GM11168 (cell line): ENCODE measurements around the gene VN1R2.
"Not testable (repeated sequence)": the region's sequence is repeated elsewhere in the genome, so short reads cannot be mapped to it uniquely, and the experiment has no call there.

ENCODE experiments used
- in situ Hi-C: fragments of 300-500 bp; cut with MboI; formaldehyde crosslinking; loops from one replicate; pipeline ENCODE4 v1.12.0; 2022; ENCODE audit warnings: low sequenced_read_pairs; ENCODE audit not compliant: unreplicated experiment

VN1R2 gene, protein sequence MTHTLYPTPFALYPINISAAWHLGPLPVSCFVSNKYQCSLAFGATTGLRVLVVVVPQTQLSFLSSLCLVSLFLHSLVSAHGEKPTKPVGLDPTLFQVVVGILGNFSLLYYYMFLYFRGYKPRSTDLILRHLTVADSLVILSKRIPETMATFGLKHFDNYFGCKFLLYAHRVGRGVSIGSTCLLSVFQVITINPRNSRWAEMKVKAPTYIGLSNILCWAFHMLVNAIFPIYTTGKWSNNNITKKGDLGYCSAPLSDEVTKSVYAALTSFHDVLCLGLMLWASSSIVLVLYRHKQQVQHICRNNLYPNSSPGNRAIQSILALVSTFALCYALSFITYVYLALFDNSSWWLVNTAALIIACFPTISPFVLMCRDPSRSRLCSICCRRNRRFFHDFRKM

DNA sequence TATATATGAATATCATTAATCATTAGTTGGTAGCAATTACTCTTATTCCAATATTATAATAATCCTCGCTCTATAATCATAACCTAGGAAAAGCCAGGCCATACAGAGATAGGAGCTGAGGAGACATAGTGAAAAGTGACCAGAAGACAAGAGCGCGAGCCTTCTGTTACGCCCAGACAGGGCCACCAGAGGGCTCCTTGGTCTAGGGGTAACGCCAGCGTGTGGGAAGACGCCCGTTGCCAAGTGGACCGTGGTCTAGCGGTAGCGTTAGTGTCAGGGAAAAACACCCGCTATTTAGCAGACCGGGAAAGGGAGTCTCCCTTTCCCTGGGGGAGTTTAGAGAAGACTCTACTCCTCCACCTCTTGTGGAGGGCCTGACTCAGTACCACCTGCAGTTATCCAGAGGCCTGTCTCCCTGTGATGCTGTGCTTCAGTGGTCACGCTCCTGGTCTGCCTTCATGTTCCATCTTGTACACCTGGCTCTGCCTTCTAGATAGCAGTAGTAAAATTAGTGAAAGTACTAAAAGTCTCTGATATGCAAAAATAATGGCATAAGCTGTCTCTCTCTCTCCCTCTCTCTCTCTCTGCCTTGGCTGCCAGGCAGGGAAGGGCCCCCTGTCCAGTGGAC is at the start of gene VN1R2:
VN1R2 (plus strand) TSS at position 578 of the 628 bp plus-strand sequence. CDS start 84 bp downstream, outside the sequence.
- in situ Hi-C loops = not testable (repeated sequence)

GRCh38 chr19:53211554-53211953 is 46.5 kb upstream of the VN1R2 start:
- in situ Hi-C loops = not testable (repeated sequence)

DNA sequence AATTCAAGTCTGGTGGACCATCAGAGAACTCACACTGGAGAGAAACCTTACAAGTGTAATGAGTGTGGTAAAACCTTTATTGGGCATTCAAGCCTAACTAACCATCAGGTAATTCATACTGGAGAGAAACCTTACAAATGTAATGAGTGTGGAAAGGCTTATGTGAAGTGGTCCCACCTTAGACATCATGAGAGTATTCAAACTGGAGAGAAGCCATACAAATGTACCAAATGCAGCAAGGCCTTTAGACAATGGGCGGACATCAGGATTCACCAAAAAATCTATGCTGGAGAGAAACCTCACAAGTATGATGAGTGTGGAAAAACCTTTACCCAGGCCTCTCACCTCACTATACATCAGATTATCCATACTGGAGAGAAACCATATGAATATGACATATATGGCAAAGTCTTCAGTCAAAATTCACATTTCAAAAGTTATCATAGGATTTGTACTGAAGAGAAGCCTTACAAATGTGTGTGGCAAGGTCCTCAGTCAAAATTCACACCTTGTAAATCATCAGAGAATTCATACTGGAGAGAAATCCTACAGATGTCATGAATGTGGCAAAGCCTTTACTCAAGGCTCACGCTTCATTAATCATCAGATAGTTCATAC is 45.3 kb upstream of the VN1R2 start:
- in situ Hi-C loops = no loop called here

- in situ Hi-C loops = not testable (repeated sequence)
Observed at GRCh38 chr19:53222716-53223115, 35.4 kb upstream of the VN1R2 start.

GRCh38 chr19:53224606-53225005 is 33.5 kb upstream of the VN1R2 start:
- in situ Hi-C loops = no loop called here

DNA sequence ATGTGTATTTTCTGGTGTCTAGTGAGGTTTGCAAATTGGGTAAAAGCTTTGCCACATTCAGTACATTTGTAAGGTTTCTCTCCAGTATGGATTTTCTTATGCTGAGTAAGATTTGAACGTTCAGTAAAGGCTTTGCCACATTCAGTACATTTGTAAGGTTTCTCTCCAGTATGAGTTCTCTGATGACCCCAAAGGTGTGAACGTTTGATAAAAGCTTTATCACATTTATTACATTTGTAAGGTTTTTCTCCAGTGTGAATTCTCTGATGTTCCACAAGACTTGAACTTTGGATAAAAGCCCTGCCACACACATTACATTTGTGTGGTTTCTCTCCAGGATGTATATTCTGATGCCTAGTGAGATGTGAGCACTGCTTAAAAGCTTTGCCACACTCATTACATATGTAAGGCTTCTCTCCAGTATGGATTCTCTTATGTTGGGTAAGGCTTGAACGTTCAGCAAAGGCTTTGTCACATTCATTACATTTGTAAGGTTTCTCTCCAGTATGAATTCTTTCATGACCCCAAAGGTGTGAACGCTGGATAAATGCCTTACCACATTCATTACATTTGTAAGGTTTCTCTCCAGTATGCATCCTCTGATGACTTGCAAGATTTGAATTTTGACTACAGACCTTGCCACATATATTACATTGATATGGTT is 20.8 kb upstream of the VN1R2 start:
- in situ Hi-C loops = no loop called here

DNA sequence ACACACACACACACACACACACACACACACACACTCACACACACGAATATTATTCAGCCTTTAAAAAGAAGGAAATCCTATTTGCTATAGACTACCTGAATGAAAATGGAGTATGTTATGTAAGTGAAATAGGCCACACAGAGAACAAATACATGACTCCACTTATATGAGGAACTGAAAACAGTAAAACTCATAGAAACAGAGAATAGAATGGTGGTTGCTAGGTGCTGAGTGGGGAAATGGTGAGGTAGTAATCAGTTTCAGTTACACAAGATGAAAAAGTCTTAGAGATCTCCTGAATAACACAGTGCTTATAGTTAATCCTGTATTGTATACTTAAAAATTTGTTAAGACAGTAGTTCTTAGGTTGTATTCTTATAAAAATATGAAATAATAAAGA is 11.6 kb upstream of the VN1R2 start:
- in situ Hi-C loops = no loop called here

DNA sequence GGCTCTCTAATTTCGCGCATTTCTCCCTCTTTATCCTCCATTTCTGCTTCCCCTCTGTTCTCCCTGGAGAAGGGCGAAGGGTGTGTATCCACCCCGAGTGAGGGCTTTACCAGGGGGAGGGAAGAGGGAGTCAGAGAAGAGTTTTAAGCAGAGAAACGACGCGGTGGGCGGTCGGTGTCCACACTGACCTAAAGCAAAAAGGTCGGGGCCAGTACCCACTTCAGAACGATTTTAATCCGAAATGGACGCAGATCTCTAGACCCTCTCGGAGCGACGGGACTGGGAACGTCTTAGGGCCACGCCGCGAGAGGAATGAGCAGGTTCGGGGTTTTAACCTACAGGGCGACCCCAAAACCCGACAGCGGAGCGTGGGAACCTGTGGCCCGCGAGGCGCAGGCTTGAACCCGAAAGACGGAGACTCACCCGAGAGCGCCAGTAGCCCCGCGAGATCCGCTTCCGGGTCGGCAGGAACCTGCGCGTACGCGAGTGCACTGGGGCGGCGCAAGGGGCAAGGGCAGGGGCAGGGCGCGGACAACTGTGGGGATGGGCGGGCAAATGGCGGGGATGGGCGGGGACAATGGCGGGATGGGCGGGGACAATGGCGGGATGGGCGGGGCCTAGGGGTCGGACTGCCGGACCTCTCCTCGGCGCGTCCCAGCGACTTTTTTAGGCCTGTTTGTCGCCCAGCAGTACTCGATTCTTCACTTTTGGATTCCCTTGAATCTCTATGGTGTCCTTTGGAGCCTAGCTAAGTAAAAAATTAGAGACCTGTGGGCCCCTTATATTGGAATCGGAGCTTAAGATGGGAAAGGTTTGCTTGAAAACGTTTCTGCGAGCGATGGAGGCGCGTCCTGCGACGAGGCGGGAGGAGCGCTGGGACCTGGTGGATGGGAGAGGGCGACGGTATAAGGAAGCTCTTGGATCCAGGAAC is 3.4 kb upstream of the VN1R2 start, which contains the start of gene ZNF677:
ZNF677 (minus strand) TSS at position 463 of the 931 bp plus-strand sequence. CDS start 3,323 bp downstream, outside the sequence.
- in situ Hi-C loops = no loop called here

DNA sequence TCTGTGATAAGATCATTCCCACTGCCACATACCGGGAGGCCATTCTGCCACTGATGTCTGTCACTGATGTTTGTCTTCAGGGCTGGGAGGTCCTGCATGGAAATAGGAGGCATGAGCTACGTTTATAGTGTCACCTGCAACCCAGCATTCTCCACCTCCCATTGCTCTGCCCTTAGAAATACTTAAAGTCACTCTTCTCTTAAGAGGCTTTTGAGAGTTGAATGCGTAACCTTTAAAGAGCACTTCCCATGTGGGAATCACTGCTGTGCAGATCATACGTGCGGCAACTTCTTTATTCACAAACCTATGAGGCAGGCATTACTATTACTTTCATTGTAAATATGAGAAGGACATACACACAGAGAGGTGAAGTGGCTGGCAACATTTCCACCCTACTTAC is 9.5 kb downstream of the VN1R2 start, which contains the start of gene VN1R4:
VN1R4 (minus strand) TSS at position 101 of the 400 bp plus-strand sequence; CDS start at position 43, 58 bp downstream.
- in situ Hi-C loops = not testable (repeated sequence)

GRCh38 chr19:53269861-53270260 is 11.8 kb downstream of the VN1R2 start:
- in situ Hi-C loops = not testable (repeated sequence)

DNA sequence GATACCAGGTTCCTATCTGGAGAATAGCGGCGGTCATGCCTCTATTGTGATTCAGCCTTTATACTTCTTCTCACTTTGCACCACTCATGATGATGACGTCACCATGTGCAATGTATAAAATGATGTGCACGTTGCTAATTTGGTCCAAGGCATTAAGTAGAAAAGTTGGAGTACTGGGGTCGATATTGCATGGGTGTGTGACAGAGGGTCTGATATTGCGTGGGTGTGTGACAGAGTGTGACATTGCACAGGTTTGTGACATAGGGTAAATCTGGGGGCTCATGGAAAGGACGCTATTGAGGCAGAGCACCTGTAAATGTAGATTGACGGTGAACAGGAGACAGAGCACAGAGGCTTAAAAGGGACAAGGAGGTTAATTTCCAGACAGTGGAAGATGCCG is 14.0 kb downstream of the VN1R2 start:
- in situ Hi-C loops = no loop called here

DNA sequence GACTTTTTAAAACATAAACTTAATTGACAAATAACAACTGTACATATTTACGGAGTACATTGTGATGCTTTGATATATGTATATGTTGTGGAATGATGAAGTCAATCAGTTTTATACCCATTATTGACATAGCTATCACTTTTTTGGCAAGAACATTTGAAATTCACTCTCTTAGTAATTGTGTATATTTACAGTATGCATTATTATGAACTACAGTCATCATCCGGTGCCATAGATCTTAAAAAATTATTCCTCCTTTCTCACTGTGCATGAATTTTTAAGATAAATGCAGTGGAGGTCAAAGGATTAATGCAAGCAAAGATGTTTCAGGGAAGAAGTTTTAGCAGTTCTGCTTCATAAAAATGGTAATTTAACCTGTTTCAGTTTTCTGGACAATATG is 17.4 kb downstream of the VN1R2 start:
- in situ Hi-C loops = no loop called here

- in situ Hi-C loops = not testable (repeated sequence)
Observed at GRCh38 chr19:53281947-53282346, 23.9 kb downstream of the VN1R2 start.

DNA sequence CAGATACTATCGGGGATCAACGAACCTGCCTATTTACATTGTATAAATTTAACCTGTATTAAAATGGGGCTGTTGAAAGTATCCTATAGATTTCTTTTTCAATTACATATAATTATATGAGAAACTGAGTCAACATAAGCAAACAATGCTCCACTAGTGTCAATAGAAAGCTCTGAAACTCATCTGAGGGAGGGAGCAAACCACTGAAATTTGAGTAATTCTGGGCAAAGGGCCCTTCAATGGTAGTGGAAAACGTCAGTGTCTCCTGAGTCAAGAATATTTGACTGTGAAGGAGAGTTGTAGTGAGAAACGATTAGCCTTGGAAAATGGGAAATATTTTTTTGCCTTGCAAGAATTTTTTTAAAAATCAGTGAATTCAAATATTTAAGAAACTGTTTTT is 27.0 kb downstream of the VN1R2 start:
- in situ Hi-C loops = no loop called here

DNA sequence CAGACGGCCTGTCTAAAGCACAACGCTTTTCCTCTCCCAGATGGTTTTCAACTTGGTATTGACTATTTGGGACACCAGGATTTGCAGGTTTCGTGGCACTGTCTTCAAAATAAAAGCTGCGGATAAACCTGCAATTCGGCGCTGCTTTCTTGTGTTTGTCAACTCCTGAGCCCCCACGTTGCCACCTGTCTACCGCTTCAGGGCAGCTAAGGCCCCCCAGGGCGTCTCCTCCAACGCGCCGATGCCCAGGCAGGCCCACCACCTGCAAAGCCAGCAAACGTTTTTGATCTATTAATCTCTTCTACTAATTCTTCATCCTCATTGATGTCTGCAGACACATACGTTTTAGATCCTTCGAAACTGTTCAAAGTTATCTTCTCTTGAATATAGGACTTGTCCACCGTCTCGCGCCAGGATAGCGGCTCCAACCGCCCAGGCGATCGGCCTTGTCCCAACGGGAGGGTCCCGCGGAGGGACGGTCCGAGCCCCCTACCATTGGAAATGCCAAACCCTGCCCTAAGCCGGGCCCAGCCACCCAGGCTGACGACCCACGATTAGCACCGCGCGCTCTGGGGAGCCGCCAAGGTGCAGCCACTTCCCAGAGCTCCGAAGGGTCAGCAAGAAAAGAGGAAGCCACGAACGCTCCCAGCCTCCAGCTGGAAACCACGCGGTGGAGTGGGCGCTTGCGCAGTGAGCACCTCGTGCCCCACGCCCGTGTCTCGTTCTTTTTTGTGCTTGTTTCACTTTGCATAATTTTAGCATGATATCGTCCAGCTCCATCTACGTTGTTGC is 32.9 kb downstream of the VN1R2 start:
- in situ Hi-C loops = no loop called here

GRCh38 chr19:53294786-53295441 is 36.8 kb downstream of the VN1R2 start:
- in situ Hi-C loops = no loop called here

DNA sequence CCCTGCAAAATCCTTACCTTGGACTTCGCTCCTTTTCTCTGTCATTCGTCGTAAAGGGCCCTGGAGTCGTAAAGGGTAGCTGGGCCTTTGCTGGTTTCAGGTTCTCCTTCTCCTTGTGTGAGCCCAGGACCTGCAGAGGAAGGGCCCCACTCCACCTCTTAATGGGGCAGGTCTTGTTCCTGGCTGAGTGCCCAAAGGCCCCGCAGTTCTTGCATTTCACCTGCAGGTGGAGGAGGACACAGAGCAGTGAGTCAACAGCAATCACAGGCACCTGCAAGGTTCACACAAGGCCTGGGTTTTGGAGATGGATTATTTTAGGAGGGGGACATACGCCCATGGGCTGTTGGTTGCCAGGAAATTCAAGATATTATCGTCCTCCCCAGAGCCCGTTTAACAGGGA is 43.2 kb downstream of the VN1R2 start:
- in situ Hi-C loops = not testable (repeated sequence)

DNA sequence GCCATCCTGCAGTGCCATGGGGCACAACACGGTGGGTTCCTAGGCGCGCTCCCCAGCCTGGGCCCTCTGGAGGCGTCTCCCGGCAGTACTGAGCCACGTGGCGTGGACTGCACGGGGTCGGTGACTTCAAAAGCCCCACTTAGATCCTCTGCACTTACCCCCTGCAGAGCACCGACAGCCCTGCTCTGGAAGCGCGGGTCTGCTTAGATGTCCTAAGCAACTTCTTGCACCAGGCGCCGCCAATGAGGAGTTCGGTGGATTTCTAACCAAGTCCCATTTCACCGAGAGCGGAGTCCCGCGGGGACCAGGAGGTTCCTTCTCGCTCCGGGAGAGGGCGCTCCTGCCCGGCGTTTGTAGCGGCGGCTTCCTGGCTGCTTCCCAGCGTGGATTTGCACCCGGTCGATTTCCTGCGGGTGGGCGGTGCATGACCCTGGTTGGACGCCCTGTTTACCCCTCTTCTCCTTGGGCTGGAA is 50.3 kb downstream of the VN1R2 start:
- in situ Hi-C loops = no loop called here
